Karpas-422 (cell line): ENCODE data around the gene SNAP29. TPM values are rescaled to one million over a fixed set of nuclear protein-coding genes. Genes with fewer than 3 reads are reported as not detected.

Experiments
- DNase-seq: peaks from one replicate; pipeline ENCODE4 v3.0.0-alpha.2; 2015
- H2AFZ ChIP-seq: fragments of 200-600 bp; sonication (generic); 2 replicates; pipeline ENCODE4 v1.6.1; 2014; ENCODE audit warnings: antibody characterized with exemption, low read length, mixed read lengths
- H3K27ac ChIP-seq: fragments of 200-600 bp; sonication (generic); 2 replicates; pipeline ENCODE4 v1.5.1; 2014; ENCODE audit warnings: mild to moderate bottlenecking, low read length, moderate library complexity
- H3K27me3 ChIP-seq: fragments of 200-600 bp; sonication (generic); 2 replicates; pipeline ENCODE4 v1.6.1; 2014; ENCODE audit warnings: low read length, mixed read lengths
- H3K36me3 ChIP-seq: fragments of 200-600 bp; sonication (generic); 2 replicates; pipeline ENCODE4 v1.6.1; 2014; ENCODE audit warnings: low read length, mixed read lengths; ENCODE audit not compliant: insufficient read depth
- H3K4me1 ChIP-seq: fragments of 200-600 bp; sonication (generic); 2 replicates; pipeline ENCODE4 v1.6.1; 2014; ENCODE audit warnings: mild to moderate bottlenecking, low read length, mixed read lengths
- H3K4me2 ChIP-seq: fragments of 200-600 bp; sonication (generic); 2 replicates; pipeline ENCODE4 v1.6.1; 2014; ENCODE audit warnings: low read length, low read depth, mild to moderate bottlenecking; ENCODE audit not compliant: poor library complexity, severe bottlenecking
- H3K4me3 ChIP-seq: fragments of 200-600 bp; sonication (generic); 2 replicates; pipeline ENCODE4 v1.5.1; 2014; ENCODE audit warnings: mild to moderate bottlenecking, antibody characterized with exemption, low read length, mixed read lengths
- H3K79me2 ChIP-seq: fragments of 200-600 bp; sonication (generic); 2 replicates; pipeline ENCODE4 v1.6.1; 2014; ENCODE audit warnings: mild to moderate bottlenecking, low read length, mixed read lengths
- H3K9ac ChIP-seq: fragments of 200-600 bp; sonication (generic); 2 replicates; pipeline ENCODE4 v1.6.0; 2014; ENCODE audit warnings: low read length
- H3K9me2 ChIP-seq: fragments of 200-600 bp; sonication (generic), shearing (Covaris generic); replicated peaks from 2 replicates; pipeline ENCODE4 v1.6.0; 2014; ENCODE audit warnings: mild to moderate bottlenecking, low read length, moderate library complexity; ENCODE audit not compliant: insufficient read depth
- H3K9me3 ChIP-seq: fragments of 300-700, 200-600 bp; sonication (generic); 2 replicates; pipeline ENCODE4 v1.6.1; 2014; ENCODE audit warnings: low read length, mixed read lengths
- H4K20me1 ChIP-seq: fragments of 200-600 bp; sonication (generic); 2 replicates; pipeline ENCODE4 v1.6.1; 2014; ENCODE audit warnings: mild to moderate bottlenecking, antibody characterized with exemption, low read length, low read depth; ENCODE audit not compliant: insufficient read depth
- total RNA-seq: library from RNA; depleted of rRNA; stranded (reverse); fragments of >200 nt; shearing (Covaris generic); gene quantifications from 2 replicates; pipeline ENCODE4 v1.2.3, GENCODE V29; 2014; ENCODE audit warnings: low replicate concordance

The SNAP29 gene
- total RNA-seq, 1 experiment from 2014 or later, result 17.4 TPM

DNA sequence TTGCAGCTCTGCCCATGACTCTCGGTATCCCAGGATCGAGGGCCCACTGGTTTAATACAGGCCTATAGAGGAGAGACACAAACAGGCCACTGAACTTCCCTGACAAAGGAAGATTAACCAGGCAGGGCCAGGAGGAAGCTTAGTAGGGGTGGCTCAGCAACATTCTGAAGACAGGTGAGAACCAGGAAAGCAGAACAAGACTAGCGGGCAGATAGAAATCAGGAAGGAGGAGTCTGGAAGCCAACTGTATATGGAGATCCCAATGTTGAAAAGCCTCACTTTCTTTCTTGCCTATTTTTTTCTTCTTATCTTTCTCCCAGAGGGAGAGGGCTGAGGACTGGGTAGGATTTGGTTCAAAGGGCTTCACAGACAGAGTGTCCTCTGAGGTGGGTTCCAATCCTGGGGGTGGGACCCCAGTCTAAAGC, 5.6 kb upstream of the SNAP29 start:
- Histone ChIP-seq H4K20me1 (peaks cover 27% of the 10 kb centered on the region), H3K4me2 (no peak overlapping the region), H3K79me2 (peaks cover 98% of the 10 kb centered on the region)

GRCh38 chr22:20857247-20857643, 1.6 kb upstream of the SNAP29 start:
- H2AFZ ChIP-seq, result no peak overlapping the region
- no peak for DNase-seq
- peaks cover 43% of the 10 kb centered on the region for H3K4me1 ChIP-seq
- peak overlapping the region; percentile 85 for H3K9ac ChIP-seq
- no peaks in the 10 kb centered on the region for H3K9me3 ChIP-seq
- peak overlapping the region; percentile 89 for H3K4me2 ChIP-seq
- no peaks in the 10 kb centered on the region for H3K36me3 ChIP-seq
- peaks cover 89% of the 10 kb centered on the region for H3K79me2 ChIP-seq
- H3K9me2 ChIP-seq, result no peaks in the 10 kb centered on the region
- H3K27me3 ChIP-seq, result no peaks in the 10 kb centered on the region
- H3K27ac ChIP-seq, result no peak overlapping the region
- H3K4me3 ChIP-seq, result peak overlapping the region; percentile 89
- H4K20me1 ChIP-seq, result peaks cover 21% of the 10 kb centered on the region

More for the DNA sequence above, 5.6 kb upstream of the SNAP29 start:
- Histone ChIP-seq H2AFZ (no peak overlapping the region), H3K4me3 (no peak overlapping the region), H3K9me3 (no peaks in the 10 kb centered on the region), H3K27me3 (no peaks in the 10 kb centered on the region), H3K9ac (no peak overlapping the region), H3K4me1 (peaks cover 43% of the 10 kb centered on the region), H3K27ac (no peak overlapping the region), H3K36me3 (no peaks in the 10 kb centered on the region), H3K9me2 (no peaks in the 10 kb centered on the region)
- no peak for DNase-seq

- peak overlapping the region; percentile 89 for H3K4me2 ChIP-seq
- no peaks in the 10 kb centered on the region for H3K36me3 ChIP-seq
- DNase-seq, result peak; percentile 90
- H3K9me2 ChIP-seq, result no peaks in the 10 kb centered on the region
- H3K9ac ChIP-seq, result peak overlapping the region; percentile 85
- H3K27ac ChIP-seq, result peak overlapping the region; percentile 60
- H3K4me1 ChIP-seq, result peaks cover 35% of the 10 kb centered on the region
- peaks cover 88% of the 10 kb centered on the region for H3K79me2 ChIP-seq
- peaks cover 16% of the 10 kb centered on the region for H4K20me1 ChIP-seq
- no peaks in the 10 kb centered on the region for H3K9me3 ChIP-seq
- H3K4me3 ChIP-seq, result peak overlapping the region; percentile 89
- H2AFZ ChIP-seq, result 0 out of 2 replicates have a peak overlapping the region, but pooled peaks have one; percentile 51
- H3K27me3 ChIP-seq, result no peaks in the 10 kb centered on the region
These were observed 781 bp upstream of the SNAP29 start for GRCh38 chr22:20857838-20858614.

DNA sequence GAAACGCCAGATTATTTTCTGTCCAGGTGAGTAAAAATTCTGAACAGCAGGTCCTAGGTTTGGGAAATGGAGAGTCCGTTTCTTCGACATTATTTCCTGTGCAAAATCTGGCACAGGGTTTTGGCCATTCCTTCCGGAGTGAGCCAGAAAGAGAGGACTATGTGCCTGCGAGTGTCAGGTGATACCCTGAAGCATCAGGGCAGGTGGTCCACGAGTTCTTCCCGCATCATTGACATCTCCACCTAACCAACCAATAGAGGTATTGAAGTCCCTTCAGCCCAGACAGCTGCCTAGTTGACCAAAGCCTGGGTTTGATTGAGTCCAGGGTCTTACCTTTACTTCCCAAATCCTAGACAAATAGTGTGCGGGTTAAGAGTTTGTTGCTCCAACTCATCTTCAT, 808 bp downstream of the SNAP29 start:
- Histone ChIP-seq H2AFZ (peak overlapping the region; percentile 72; the same call in 1 of the 2 replicates), H3K4me3 (peak overlapping the region; percentile 89), H3K4me1 (peaks cover 29% of the 10 kb centered on the region)

GRCh38 chr22:20862540-20862939, 3.7 kb downstream of the SNAP29 start:
- Histone ChIP-seq H3K27ac (no peak overlapping the region), H3K79me2 (peaks cover 47% of the 10 kb centered on the region), H3K4me1 (peaks cover 11% of the 10 kb centered on the region)

More for the DNA sequence above, 808 bp downstream of the SNAP29 start:
- H3K27ac ChIP-seq, result no peak overlapping the region
- H4K20me1 ChIP-seq, result peaks cover 12% of the 10 kb centered on the region
- H3K36me3 ChIP-seq, result no peaks in the 10 kb centered on the region
- no peaks in the 10 kb centered on the region for H3K27me3 ChIP-seq
- no peaks in the 10 kb centered on the region for H3K9me3 ChIP-seq
- H3K9me2 ChIP-seq, result no peaks in the 10 kb centered on the region
- peaks cover 75% of the 10 kb centered on the region for H3K79me2 ChIP-seq
- H3K4me2 ChIP-seq, result peak overlapping the region; percentile 91
- H3K9ac ChIP-seq, result peak overlapping the region; percentile 87
- no peak for DNase-seq

DNA sequence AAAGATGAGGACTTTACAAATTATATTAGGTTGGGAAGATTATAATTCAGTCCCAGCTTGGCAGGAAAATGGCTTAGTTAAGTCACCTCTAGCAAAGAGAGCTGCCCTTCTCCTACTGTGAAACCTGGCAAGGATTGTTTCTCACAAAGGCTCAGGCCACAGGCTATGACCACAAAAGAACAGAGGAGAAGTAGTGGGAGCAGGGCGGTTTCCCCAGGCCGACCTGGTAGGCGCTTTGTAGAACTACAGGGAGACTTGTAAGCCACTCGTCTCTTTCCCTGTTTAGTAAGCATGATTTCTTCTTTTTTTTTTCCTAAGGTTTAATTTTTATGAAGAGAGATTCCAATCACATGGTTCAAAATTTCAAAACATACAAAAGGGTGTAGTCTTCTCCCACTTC, 4.6 kb downstream of the SNAP29 start:
- Histone ChIP-seq H3K79me2 (peaks cover 39% of the 10 kb centered on the region), H3K9ac (no peak overlapping the region), H3K4me1 (peaks cover 14% of the 10 kb centered on the region), H3K9me3 (no peaks in the 10 kb centered on the region), H3K4me2 (no peak overlapping the region), H3K27me3 (no peaks in the 10 kb centered on the region), H3K4me3 (no peak overlapping the region), H3K36me3 (no peaks in the 10 kb centered on the region), H4K20me1 (no peaks in the 10 kb centered on the region), H3K27ac (no peak overlapping the region), H2AFZ (no peak overlapping the region), H3K9me2 (no peaks in the 10 kb centered on the region)
- no peak for DNase-seq

More at GRCh38 chr22:20862540-20862939, 3.7 kb downstream of the SNAP29 start:
- Histone ChIP-seq H3K4me3 (no peak overlapping the region), H3K9ac (no peak overlapping the region), H2AFZ (no peak overlapping the region), H3K27me3 (no peaks in the 10 kb centered on the region), H3K36me3 (no peaks in the 10 kb centered on the region), H3K4me2 (no peak overlapping the region), H3K9me3 (no peaks in the 10 kb centered on the region), H4K20me1 (peaks cover 5% of the 10 kb centered on the region), H3K9me2 (no peaks in the 10 kb centered on the region)
- no peak for DNase-seq

DNA sequence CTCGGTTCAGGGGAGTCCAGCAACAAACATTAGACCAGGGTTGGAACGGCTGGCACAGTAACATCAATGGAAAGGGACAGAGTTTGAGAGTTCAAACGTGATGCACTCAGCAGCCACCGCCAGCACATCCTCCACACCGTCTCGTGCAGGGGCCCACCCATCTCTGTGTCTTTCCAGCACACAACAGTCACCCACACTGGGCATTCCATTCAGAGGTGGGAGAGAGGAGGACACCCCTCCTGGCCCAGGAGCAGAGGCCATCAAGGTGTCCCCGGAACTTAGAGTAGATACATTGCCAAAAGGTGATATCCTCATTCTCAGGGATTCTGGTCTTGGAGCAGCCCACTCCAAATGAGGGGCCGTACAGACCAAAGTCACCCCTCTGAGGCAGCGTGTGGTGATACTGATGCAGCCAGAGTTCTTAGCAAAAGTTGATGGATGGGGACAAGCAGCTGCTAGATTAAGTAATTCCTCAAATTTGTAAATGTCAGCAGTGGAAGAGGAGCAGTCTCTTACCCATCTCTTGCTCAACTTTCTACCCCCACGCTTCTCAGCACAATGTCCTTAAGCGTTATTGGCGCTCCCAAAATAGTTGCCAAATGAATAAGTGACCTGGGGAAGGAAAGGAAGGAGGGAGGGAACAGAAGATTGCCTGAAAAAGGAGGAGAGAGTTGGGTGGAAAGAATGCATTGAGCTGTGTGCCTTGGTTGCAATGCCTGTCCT, 5.5 kb downstream of the SNAP29 start:
- no peak overlapping the region for H2AFZ ChIP-seq
- H3K4me3 ChIP-seq, result no peak overlapping the region
- H3K9ac ChIP-seq, result no peak overlapping the region
- no peaks in the 10 kb centered on the region for H3K27me3 ChIP-seq
- H4K20me1 ChIP-seq, result no peaks in the 10 kb centered on the region
- H3K27ac ChIP-seq, result no peak overlapping the region
- no peak overlapping the region for H3K4me2 ChIP-seq
- no peak for DNase-seq
- H3K9me2 ChIP-seq, result no peaks in the 10 kb centered on the region
- H3K79me2 ChIP-seq, result peaks cover 34% of the 10 kb centered on the region
- no peaks in the 10 kb centered on the region for H3K36me3 ChIP-seq
- no peaks in the 10 kb centered on the region for H3K9me3 ChIP-seq
- peaks cover 14% of the 10 kb centered on the region for H3K4me1 ChIP-seq

GRCh38 chr22:20865331-20865730, 6.5 kb downstream of the SNAP29 start:
- peaks cover 25% of the 10 kb centered on the region for H3K79me2 ChIP-seq
- H3K4me2 ChIP-seq, result no peak overlapping the region
- H3K9me2 ChIP-seq, result no peaks in the 10 kb centered on the region
- no peaks in the 10 kb centered on the region for H3K9me3 ChIP-seq
- no peaks in the 10 kb centered on the region for H3K27me3 ChIP-seq
- no peaks in the 10 kb centered on the region for H4K20me1 ChIP-seq
- H3K4me3 ChIP-seq, result no peak overlapping the region
- H3K27ac ChIP-seq, result no peak overlapping the region
- no peak overlapping the region for H2AFZ ChIP-seq
- no peak for DNase-seq
- no peak overlapping the region for H3K9ac ChIP-seq
- peaks cover 6% of the 10 kb centered on the region; the same call in 1 of the 2 replicates for H3K4me1 ChIP-seq
- H3K36me3 ChIP-seq, result no peaks in the 10 kb centered on the region
